GM13977 (cell line): ENCODE data around the gene MAGI1.
A peak's percentile ranks its signal among the peaks of the same experiment; 100 is the strongest.
"Not testable (repeated sequence)": the region's sequence is repeated elsewhere in the genome, so short reads cannot be mapped to it uniquely, and the experiment has no call there.

Source experiments
- DNase-seq: peaks from one replicate; pipeline ENCODE4 v3.0.0; 2012; ENCODE audit warnings: low spot score
- CTCF ChIP-seq: IDR thresholded peaks from 2 replicates; pipeline ENCODE4 v1.5.1; 2012; ENCODE audit warnings: mild to moderate bottlenecking, control low read depth; ENCODE audit not compliant: insufficient read depth; ENCODE audit errors: extremely low read depth, missing control alignments
- in situ Hi-C: fragments of 300-500 bp; cut with MboI; formaldehyde crosslinking; loops from one replicate; pipeline ENCODE4 v1.12.0; 2022; ENCODE audit warnings: low sequenced_read_pairs, low pct_unique_long_range_greater_than_20kb, mixed read lengths, inconsistent platforms; ENCODE audit not compliant: unreplicated experiment

MAGI1 gene

GRCh38 chr3:66035763-66036477, 2.8 kb downstream of the MAGI1 start:
- TF ChIP-seq CTCF, result no peak
- in situ Hi-C loops, result no loop called here
- DNase-seq, result no peak

GRCh38 chr3:66033241-66034138, 5.2 kb downstream of the MAGI1 start:
- no peak for TF ChIP-seq CTCF
- in situ Hi-C loops, result no loop called here
- DNase-seq, result peak; percentile 33

- in situ Hi-C loops, result no loop called here
- no peak for DNase-seq
- TF ChIP-seq CTCF, result no peak
These were observed 7.5 kb downstream of the MAGI1 start for GRCh38 chr3:66031102-66031698.

GRCh38 chr3:66029443-66029842, 9.3 kb downstream of the MAGI1 start:
- no peak for DNase-seq
- in situ Hi-C loops, result no loop called here
- no peak for TF ChIP-seq CTCF

- in situ Hi-C loops, result no loop called here
- DNase-seq, result no peak
- TF ChIP-seq CTCF, result no peak
These were observed 9.7 kb downstream of the MAGI1 start for GRCh38 chr3:66029014-66029413.

- DNase-seq, result no peak
- no peak for TF ChIP-seq CTCF
- in situ Hi-C loops, result no loop called here
These were observed 10.3 kb downstream of the MAGI1 start for GRCh38 chr3:66028457-66028856.

- DNase-seq, in situ Hi-C loops: not testable (repeated sequence)
These were observed 11.6 kb downstream of the MAGI1 start for GRCh38 chr3:66027099-66027498.
